GM19468 (cell line): ENCODE data around the gene C1orf210.

ENCODE experiments used
- ATAC-seq: cut with Tn5 transposase; IDR thresholded peaks from one replicate; pipeline ENCODE4 v1.9.1; 2021; ENCODE audit warnings: mild to moderate bottlenecking, moderate library complexity, moderate number of reproducible peaks; ENCODE audit not compliant: unreplicated experiment; ENCODE audit errors: extremely low read depth

C1orf210 gene

GRCh38 chr1:43298055-43298454, 12.7 kb upstream of the C1orf210 start:
- ATAC-seq = no peak

- ATAC-seq = no peak
Observed at GRCh38 chr1:43296207-43296606, 10.8 kb upstream of the C1orf210 start.

- no peak for ATAC-seq
Observed at GRCh38 chr1:43294761-43295160, 9.4 kb upstream of the C1orf210 start.

GRCh38 chr1:43293896-43294760, 8.7 kb upstream of the C1orf210 start:
- ATAC-seq = no peak

- ATAC-seq = no peak
Observed at GRCh38 chr1:43293176-43293575, 7.8 kb upstream of the C1orf210 start.

- ATAC-seq = no peak
Observed at GRCh38 chr1:43292679-43293078, 7.3 kb upstream of the C1orf210 start.

- no peak for ATAC-seq
Observed at GRCh38 chr1:43292216-43292615, 6.8 kb upstream of the C1orf210 start.

GRCh38 chr1:43288785-43289706, 3.7 kb upstream of the C1orf210 start:
- ATAC-seq = no peak

GRCh38 chr1:43288058-43288784, 2.8 kb upstream of the C1orf210 start:
- no peak for ATAC-seq

- ATAC-seq = no peak
Observed at GRCh38 chr1:43286533-43286932, 1.2 kb upstream of the C1orf210 start.

- no peak for ATAC-seq
Observed at GRCh38 chr1:43286115-43286514, 734 bp upstream of the C1orf210 start.

GRCh38 chr1:43284546-43285110, 753 bp downstream of the C1orf210 start:
- no peak for ATAC-seq

GRCh38 chr1:43284065-43284464, 1.3 kb downstream of the C1orf210 start:
- ATAC-seq = no peak

GRCh38 chr1:43282220-43283195, 2.9 kb downstream of the C1orf210 start:
- no peak for ATAC-seq

GRCh38 chr1:43280692-43281091, 4.7 kb downstream of the C1orf210 start:
- no peak for ATAC-seq

- ATAC-seq = no peak
Observed at GRCh38 chr1:43279666-43280065, 5.7 kb downstream of the C1orf210 start.

- ATAC-seq = no peak
Observed at GRCh38 chr1:43279161-43279560, 6.2 kb downstream of the C1orf210 start.

- no peak for ATAC-seq
Observed at GRCh38 chr1:43277116-43277876, 8.1 kb downstream of the C1orf210 start.
